GM18520 (cell line): ENCODE data around the gene COMMD3.
"Not testable (repeated sequence)": the region's sequence is repeated elsewhere in the genome, so short reads cannot be mapped to it uniquely, and the experiment has no call there.

Experiments used
- ATAC-seq: cut with Tn5 transposase; IDR thresholded peaks from one replicate; pipeline ENCODE4 v1.9.1; 2021; ENCODE audit not compliant: unreplicated experiment

The COMMD3 gene

DNA sequence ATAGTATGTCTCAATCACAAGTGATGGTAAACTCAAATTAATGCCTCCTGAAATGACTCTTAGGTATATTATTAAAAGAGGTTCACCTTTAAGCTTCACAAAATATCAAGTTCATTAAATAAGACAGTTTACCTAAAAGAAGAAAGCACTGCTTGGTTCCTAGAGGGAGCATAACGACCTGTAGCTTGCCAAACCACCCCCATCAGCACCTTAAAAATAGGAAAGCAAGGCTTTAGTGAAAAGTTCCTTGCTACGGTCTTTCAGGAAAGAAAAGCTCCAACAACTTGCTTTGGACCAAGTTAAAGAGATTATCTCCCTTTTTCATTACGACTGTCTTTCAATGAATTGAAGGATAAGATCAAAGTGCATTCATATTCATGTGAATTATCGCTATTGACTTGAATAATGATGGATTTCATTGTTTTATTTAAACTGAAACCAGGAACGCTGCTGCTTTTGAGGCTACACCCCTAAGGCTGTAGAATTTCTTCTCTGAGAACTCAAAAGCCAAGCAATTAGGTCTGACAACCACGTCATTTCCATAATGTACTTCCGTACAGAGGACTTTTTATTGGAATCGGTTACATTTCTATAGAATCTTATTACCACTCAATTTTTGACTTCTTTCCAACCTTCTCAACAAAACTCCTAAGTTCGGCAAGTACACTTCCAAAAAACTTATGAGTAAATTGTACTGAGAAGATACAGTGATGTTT, 22.2 kb downstream of the COMMD3 start:
- no peak for ATAC-seq

DNA sequence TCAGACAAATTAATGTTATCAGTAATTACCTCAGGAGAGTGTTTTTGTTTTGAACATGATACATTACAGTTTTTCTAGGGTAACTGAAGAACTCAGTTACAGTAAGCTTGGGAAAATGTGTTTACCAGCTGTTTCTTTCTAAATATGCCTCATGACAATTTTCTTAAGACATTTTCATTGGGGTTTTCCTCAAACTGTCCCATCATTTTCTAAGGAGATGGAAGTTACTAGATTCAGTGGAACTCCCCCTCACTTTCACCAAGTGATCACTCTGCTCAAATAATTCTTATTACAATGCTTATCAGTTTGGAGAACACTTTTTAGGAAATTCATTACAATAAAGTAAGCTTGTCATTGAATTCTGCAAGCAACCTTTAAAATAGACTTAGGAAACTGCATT, 22.7 kb downstream of the COMMD3 start:
- no peak for ATAC-seq

DNA sequence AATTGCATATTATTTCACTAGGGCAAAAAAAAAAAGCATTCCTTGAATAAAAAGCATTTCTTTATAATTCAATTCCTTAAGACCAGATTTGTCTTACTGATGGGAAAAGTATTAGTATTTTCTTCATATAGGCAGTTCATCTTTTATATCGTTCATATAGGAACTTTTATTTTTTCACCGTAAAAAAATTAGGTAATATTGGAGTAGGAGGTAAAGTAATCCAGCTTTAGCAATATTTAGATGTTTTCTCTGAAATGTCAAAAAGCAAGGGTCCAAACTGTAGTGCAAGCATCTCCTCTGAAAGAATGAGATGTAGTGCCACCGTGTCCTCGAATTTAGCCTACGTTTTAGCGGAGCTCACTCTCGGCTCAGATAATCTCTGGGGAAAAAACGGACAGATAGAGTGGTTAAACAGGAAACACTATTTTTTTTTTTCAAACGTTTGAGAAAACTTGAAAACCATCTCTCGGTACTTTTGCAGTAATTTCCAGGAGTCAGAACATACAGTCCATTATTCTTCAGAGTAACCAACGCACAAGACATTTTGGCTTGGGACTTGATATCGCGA, 23.7 kb downstream of the COMMD3 start:
- no peak for ATAC-seq

DNA sequence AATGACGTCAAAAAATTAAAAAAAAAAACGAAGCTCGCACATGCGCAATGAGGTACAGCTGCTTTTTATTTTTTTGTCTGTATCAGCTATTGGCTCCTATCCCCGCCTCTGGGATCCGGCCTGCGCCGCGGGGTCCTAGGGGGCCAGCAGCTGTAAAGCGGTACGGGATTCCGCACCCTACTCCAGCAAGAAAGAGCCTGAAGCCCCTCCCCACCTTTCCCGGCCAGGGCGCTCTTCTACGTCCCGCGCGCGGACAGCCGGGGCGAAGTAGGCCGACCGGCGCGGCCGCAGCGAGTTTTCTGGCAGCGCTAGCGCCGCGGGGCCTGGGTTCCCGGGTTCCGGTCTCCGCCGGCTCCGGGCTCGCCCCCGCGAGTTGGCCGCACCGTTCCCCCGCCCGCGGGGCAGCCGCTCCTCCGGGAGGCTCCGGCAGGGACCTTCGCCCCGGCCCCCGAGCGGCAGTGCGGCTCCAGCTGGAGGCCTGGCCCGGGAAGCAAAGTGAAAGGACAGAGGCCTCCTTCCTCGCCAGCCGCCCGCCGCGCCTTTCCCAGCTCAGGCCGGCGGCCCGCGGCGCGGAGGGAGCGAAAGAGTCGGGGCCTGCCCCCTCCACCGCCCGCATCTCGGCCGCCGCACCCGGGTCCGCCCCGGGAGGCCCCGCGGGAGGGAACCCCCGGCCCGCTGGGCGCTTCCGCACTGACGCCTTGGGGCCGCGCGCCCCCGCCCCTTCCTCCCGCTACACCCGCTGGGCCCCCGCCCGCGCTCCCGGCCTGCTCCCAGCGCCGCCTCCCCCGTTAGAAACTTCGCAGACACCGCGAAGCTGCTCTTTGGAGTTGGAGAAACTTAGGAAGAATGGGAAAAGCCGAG, 24.4 kb downstream of the COMMD3 start:
- peak; percentile 37 for ATAC-seq

DNA sequence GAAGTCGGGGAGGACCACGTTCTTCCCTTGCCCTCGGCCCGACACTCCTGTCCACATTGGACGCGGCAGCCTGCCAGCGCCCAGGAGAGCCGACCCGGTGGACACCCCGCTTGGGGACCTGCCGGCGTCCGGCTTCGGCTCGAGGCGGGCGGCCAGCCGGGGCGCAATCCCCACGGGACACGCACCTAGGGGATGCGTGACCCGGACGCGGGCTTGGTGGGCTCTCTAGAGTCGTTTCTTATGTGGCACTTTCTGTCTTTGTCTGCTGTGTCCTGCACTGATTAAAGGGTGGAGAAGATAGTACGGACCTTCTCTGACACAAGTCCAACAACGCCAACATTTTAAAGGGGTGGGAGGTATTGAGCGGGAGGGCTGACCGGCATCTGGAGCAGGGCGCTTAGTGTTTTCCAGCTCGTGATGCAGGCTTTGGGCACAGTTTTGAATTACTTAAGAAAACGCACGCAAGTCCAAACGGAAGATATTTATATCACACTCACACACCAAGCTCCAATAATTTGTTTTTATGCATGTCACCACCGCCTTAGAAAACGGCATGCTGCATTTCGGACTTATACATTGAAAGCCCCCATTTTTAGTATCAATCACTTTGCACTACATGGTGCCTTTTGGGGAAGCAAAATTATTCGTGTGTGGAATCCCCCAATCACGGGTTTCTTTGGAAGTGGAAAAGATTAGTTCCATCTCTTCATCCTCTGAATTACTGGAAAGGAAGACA, 25.2 kb downstream of the COMMD3 start:
- peak; percentile 8 for ATAC-seq

DNA sequence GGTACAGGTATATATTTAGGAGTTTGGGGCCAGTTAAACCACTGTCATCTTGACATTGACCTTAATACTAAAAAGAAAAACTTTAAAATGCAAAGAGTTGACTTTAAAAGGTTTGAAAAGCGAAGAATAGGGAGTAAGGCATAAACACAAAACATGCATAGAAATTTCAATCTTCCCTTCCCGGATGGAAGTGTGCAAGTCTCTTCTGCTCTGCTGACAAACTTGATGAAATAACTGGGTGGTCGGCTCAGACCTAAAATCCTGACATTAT, 25.7 kb downstream of the COMMD3 start:
- ATAC-seq, result no peak

DNA sequence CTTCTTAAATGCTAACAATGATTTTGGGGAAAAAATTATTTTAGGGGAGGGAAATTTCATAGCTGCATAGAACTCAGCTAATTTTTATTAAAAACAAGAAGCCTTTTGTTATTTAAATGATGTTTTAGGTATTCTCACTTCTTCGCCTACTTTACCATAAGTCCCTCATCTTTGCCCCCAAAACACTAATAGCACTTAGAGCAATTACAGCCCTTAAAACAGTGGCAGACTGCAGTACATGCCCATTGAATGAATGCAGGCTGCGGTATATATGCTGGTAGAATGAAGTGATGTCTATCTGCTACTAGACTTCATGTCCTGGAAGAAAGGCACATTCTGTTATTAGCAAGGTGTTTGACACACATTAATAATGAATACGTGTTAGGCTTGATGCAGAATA, 26.2 kb downstream of the COMMD3 start:
- ATAC-seq, result no peak

DNA sequence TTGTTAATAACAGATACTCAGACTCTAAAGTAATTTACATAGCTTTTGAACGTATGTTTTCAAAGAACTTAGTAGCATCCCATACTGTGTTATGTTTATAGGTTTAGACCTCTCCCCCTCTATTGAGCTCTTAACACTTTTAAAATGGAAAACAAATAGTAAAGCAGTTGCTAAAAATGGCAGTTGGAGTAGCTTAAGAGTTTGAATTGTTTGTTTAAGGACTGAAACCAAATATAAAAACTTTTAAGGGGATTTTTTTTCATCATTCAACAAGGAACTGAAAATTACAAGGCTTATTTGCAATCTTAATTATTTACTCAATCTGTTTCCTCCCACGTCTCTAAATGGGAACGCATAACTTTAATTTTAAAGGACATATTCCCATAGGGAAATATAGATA, 27.5 kb downstream of the COMMD3 start:
- no peak for ATAC-seq

DNA sequence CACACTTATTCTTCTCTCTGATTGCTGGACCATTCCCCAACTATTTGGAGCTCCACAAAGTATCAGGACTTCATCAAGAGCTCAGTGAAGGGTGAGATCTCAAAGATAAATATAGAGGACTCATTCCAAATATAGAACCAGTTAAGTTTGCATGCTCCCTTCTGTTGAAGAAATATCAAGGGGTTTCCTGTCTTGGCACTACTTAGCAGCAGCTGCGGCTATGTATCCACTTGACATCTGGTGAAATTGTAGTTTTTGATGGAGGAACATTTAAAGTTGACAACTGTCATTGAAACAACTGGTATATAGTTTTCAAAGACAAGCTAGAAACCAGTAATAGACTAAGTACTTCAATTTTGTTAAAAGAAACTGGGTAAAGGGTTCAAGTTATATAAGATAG, 28.1 kb downstream of the COMMD3 start:
- ATAC-seq, result no peak

DNA sequence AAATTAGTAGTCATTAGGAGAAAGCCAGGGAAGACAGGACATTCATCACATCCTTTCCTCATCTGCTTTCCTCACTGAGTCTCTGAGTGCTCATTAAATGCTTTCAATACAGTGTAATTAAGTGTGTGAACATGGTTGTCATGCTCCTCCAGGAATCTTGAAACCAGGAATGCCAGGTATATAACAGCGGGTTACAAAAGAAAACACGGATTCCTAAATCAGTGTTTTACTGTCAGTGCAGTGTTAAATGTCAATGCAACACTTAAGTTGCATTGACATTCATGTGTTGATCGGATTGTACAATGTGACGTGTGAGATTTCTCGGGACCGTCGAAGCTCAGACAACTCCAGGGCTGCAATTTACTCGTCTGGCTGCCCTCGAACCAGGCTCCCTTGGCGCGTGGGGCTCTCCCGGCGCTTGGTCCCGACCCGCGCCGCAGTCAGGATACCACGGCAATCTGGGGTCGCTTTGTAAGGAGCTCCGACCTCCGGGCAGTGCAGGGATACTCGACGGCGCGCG, 28.7 kb downstream of the COMMD3 start:
- no peak for ATAC-seq

DNA sequence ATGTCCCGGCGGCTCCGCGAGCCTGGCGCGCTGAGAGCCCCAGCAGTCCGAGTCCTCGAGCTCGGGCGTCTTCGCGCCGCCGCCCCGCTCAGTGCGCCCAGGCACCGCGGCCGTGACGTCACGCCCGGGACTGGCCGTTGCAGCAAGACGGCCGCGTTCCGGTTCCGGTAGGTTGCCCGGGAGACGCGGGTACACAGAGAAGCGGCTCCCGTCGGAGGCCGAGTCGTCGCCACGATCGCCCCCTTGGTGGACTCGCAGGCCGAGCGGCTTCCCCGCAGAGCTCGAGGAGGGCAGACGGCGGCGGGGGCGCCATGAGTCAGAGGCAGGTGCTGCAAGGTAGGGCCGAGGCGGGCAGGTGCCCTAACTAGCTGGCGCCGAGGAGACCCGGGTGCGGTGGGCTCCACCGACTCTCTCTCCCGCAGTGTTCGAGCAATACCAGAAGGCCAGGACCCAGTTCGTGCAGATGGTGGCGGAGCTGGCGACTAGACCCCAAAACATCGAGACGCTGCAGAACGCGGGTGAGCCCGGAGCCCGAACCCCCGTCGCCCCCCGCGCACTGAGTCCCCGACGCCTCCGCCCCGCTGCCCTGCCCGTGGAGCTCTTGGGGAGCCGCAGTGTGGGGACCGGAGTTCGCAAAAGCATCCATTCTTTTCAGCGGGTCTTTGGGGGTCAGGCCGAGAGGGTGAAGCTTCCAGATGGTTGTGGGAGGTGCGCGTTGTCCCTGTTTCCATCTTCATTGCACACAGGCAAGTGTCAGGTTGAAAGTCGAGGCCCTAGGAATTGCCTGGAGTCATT, 29.3 kb downstream of the COMMD3 start, which contains the start of gene SPAG6:
SPAG6 (plus strand) TSS at position 196 of the 795 bp plus-strand sequence; CDS start at position 312, 116 bp downstream.
- no peak for ATAC-seq

DNA sequence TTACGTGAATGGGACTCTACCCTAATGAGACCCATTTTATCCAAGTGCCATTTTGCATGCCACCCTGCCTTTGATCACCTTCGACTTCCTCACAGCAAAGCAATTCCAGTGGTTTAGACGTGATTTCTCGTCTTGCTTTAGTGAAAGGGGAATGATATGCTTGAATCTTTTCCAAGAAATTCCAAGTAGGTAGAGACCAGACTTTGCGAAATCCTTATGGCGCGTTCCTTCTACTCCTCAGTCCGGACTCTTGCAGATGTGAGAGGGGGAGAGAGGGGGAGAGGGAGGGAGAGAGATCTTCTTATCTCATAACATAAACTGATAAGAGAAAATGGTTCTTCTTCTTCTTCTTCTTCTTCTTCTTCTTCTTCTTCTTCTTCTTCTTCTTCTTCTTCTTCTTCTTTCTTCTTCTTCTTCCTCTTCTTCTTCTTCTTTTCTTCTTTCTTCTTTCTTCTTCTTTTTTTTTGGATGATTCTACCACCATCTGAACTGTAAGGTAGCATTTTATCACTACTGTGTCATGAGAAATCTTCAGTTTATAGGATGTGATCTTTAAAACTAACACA, 30.0 kb downstream of the COMMD3 start:
- no peak for ATAC-seq

DNA sequence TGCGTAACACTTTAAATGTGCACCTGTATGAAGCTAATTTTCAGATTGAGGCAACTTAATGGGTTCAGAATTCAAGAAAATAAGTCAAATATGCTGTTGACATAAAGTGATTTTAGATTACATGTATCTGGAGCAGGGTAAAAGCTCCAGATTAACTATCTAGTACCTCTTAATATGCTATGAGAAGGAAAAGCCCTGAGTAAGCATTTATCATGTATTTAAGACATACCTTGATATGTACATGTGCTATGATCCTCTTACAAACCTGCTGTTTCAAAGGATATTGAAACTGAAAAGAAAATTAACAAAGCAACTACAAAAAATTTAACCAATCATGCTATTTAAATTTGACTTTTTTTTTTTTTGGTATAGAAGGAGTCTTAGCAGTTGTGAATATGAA, 33.6 kb downstream of the COMMD3 start:
- no peak for ATAC-seq

DNA sequence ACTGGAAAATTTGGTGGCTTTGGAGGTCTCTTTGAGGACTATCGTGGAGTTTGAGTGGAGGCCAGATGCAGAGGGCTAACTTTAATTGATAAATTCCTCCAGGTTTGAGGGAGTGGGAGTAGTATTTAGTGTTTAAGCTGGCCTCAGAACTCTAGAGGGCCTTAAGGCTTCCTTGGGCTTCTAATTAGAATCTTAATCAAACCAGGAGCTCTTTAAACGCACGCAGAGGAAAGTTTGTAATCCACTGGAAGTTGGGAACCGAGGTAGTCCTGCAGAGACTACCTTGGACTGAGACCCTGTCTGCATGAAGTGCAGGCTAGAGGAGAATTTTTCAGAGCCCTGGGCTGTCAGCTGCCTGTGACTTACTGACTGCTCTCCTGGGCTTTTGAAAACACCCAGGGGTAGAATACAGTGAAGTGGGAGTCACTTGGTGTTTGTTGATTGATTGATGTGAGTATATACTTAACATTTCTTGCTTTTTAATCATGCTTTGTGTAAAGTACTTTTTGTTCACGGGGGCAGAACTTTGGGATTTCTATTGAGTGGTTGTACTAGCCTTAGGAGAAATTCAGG, 35.0 kb downstream of the COMMD3 start:
- ATAC-seq, result no peak

DNA sequence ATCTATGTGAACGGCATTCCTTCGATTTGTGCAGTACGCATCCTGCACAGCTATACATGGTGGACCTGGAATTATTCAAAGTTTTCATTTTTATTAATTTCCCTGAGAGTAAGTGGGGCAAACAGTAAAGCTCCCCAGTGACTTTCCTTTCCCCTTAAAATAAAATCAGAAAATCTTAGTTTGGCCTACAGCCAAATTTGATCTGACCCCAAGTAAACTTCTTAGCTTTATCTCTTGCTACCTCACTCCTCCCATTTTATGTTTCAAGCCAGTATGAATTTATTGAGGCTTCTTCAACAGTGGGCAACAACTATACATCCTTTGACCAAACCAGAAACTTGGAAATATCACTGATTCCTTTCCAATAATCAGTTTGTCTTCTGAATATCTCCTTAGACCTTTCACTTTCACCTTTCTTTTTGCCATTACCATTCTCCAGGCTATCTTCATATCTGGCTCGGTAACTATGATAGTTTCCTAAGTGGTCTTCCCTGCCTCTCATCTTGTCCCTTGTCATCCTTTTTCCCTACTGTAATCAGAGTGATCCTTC, 40.2 kb downstream of the COMMD3 start:
- no peak for ATAC-seq

DNA sequence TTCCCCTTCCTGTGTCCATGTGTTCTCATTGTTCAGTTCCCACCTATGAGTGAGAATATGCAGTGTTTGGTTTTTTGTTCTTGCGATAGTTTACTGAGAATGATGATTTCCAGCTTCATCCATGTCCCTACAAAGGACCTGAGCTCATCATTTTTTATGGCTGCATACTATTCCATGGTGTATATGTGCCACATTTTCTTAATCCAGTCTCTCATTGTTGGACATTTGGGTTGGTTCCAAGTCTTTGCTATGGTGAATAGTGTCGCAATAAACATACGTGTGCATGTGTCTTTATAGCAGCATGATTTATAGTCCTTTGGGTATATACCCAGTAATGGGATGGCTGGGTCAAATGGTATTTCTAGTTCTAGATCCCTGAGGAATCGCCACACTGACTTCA, 41.6 kb downstream of the COMMD3 start:
- not testable (repeated sequence) for ATAC-seq

DNA sequence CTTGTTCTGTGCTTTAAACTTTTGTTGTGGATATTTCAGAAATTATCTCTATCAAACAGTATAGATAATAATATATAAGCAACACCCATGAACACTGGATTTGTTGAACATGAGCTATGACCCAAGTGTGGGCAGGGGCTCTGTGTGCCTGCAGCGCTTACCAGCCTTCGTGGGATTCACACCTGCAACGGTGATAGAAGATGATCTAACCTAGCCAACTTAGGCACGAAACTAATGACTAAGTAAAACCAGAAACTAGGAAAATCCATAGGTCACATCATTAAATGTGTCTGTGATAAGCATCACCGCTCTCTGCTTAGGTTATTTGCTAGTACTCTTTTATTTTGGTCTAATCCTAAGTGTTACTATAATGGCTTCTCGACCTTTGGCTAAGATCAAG, 47.1 kb downstream of the COMMD3 start:
- ATAC-seq, result no peak

DNA sequence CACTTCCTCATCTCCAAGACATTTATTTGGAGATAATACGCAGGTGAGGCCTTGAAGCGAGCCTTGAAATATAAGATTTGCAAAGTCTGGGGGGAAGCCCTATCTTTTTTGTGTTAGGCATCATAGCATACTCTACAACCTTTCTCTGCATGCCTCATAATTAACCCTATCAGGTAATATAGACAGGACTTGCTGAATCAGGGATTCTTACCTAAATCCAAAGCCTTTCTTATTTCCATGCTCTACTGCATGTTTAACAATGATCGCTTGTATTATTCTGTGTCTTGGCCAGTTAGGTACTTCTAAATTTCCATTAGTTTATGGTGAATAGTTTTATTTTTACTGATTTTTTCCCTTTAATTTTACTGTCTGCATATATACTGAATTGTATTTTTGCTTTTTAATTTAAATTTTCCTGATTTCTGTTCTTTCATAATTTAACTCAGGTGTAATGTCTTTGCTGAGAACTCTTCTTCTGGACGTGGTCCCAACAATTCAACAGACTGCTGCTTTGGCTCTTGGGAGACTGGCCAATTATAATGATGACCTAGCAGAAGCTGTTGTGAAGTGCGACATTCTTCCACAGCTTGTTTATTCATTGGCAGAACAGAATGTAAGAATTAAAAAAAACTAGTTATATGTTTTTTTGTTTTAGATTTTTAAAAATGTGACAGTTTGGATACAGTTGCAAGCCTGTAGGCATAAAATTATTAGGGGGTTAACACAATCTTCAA, 48.4 kb downstream of the COMMD3 start:
- ATAC-seq, result no peak

DNA sequence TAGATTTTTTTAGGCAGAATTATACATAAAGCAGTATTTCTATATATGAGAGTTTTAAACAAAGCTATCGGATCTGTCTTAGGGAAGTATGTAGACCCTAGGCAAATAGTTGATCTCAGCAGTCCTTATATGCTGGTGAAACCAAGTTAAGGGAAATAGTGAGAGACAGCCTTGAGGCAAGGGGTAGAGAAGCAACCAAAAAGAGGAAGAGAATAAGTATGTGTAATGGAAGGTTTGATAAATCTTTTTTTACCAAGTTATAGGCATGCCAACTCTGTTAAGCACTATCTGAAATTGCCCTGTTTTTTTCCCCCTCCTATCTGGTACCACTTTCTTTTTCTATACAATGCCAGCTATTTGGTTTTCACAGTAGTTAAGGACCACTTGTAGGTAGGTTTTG, 49.0 kb downstream of the COMMD3 start:
- peak; percentile 36 for ATAC-seq
